Memory B cell (primary cell): Measurements from ENCODE around the gene COPE.

Source experiments
- ATAC-seq: fragments of 150-1000 bp; cut with Tn5 transposase; 2 replicates; pipeline ENCODE4 v1.10.0; 2021; ENCODE audit warnings: low read depth, mild to moderate bottlenecking, moderate library complexity
- DNase-seq, 2 donors: peaks; one replicate each; pipeline ENCODE4 v3.0.0; 2022; ENCODE audit warnings: low spot score in 2 of 2
- H3K27ac Mint-ChIP-seq: one replicate; pipeline ENCODE4 v1.8.0; 2022; ENCODE audit warnings: mild to moderate bottlenecking, moderate library complexity, mixed read lengths
- H3K27me3 Mint-ChIP-seq: one replicate; pipeline ENCODE4 v1.8.0; 2022; ENCODE audit warnings: mixed read lengths
- H3K36me3 Mint-ChIP-seq: one replicate; pipeline ENCODE4 v1.8.0; 2022; ENCODE audit warnings: mild to moderate bottlenecking, mixed read lengths
- H3K4me1 Mint-ChIP-seq: one replicate; pipeline ENCODE4 v1.8.0; 2022; ENCODE audit warnings: mixed read lengths
- H3K4me3 Mint-ChIP-seq: one replicate; pipeline ENCODE4 v1.8.0; 2022; ENCODE audit warnings: mild to moderate bottlenecking, moderate library complexity, mixed read lengths
- H3K9me3 Mint-ChIP-seq: one replicate; pipeline ENCODE4 v1.8.0; 2022; ENCODE audit warnings: mixed read lengths

The COPE gene

DNA sequence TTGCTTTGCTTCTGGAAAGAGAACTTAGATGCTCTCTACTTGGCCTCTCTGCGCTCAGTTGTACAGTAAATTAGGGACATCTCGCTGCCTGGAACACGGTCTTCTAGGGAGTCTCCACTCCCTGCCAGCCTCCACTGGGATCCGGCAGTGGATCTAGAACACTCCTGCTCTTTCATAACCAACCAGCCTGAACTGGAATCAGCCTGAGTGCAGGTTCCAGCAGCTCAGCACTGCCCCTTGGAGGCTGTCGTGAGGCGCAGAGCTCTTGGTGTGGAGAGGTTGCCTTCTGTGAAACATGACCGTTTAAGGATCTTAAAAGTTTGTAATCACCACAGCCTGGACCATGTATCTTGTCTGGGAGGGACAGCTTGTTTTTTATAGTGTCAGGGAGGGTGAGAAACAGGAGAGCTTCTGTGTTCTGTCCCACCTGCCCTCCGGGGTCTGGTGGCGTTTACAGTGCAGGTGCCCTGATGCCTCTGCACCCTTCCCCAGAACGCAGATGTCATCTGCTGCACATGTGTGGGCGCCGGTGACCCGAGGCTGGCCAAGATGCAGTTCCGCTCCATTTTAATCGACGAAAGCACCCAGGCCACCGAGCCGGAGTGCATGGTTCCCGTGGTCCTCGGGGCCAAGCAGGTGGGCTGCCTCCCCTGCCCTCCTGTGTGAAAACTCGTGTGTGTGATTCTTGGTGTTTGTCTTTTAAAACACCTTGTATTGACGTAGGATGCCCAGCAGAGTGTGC is 62.6 kb downstream of the COPE start:
- ATAC-seq (no peak), DNase-seq (no peak)
- Mint-ChIP-seq H3K27me3 (no peaks in the 10 kb centered on the region), H3K9me3 (no peaks in the 10 kb centered on the region), H3K4me1 (peaks cover 7% of the 10 kb centered on the region), H3K27ac (no peak overlapping the region), H3K36me3 (peaks cover 25% of the 10 kb centered on the region), H3K4me3 (no peak overlapping the region)

DNA sequence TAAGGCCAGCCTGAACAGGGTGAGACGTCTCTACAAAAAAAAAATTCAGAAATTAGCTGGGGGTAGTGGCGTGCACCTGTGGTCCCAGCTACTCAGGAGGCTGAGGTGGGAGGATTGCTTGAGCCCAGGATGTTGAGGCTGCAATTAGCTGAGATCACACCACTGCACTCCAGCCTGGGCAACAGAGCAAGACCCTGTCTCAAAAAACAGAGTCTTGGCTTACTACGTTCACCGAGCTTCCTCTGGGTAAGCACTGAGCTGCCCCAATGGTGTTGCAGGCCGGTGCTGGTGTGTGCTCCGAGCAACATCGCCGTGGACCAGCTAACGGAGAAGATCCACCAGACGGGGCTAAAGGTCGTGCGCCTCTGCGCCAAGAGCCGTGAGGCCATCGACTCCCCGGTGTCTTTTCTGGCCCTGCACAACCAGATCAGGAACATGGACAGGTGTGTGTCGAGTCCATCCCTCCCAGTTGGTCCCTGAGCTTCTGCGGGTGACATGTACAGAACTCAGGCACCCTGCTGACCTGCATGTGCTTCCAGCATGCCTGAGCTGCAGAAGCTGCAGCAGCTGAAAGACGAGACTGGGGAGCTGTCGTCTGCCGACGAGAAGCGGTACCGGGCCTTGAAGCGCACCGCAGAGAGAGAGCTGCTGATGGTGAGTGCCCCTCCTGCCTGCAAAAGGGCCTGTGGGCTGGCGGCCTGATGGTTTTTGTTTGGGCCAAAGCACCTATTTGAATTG is 63.4 kb downstream of the COPE start:
- no peaks in the 10 kb centered on the region for H3K9me3 Mint-ChIP-seq
- no peak overlapping the region for H3K27ac Mint-ChIP-seq
- no peaks in the 10 kb centered on the region for H3K27me3 Mint-ChIP-seq
- H3K36me3 Mint-ChIP-seq: peaks cover 19% of the 10 kb centered on the region
- H3K4me1 Mint-ChIP-seq: no peaks in the 10 kb centered on the region
- H3K4me3 Mint-ChIP-seq: no peak overlapping the region
- DNase-seq (no peak), ATAC-seq (no peak)

- no peak overlapping the region for H3K27ac Mint-ChIP-seq
Measured at GRCh38 chr19:18854982-18855381, 64.2 kb downstream of the COPE start.

DNA sequence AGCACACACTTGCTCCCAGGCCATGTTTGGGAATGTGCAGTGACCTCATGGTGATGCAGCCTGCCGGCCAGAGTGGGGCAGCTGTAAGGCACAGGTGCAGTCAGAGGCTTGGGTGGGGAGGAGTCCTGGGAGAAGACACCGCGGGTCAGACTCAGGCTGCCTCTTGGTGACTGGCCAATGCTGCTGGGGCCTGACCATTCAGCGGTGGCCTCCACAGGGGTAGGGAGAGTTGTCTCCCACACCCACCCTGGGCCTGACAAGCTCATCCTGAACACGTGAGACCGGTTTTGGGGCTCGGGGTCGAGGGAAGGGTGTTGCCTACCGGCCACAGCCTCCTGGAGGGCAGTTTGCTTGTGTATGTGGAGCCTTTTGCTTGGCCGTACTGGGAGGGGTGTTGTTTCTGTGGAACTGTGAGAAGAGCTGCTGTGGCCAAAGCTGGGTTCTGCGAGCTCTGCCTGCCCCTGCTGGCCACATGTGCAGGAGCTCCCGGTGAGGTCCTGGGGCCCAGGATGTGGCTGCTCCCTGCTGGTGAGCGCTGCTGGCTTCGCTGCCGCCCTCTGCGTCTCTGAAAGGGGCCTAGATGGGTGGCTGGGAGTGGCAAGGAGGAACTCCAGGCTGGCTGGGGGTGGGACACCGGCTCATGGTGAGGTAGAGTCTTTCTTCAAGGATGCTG is 65.3 kb downstream of the COPE start:
- DNase-seq: no peak
- Mint-ChIP-seq H3K36me3 (peaks cover 21% of the 10 kb centered on the region), H3K4me1 (peaks cover 12% of the 10 kb centered on the region), H3K27ac (no peak overlapping the region), H3K4me3 (no peak overlapping the region), H3K27me3 (no peaks in the 10 kb centered on the region), H3K9me3 (no peaks in the 10 kb centered on the region)
- ATAC-seq: no peak

More at GRCh38 chr19:18854982-18855381, 64.2 kb downstream of the COPE start:
- DNase-seq (no peak), ATAC-seq (no peak)
- Mint-ChIP-seq H3K9me3 (no peaks in the 10 kb centered on the region), H3K27me3 (no peaks in the 10 kb centered on the region), H3K36me3 (peaks cover 19% of the 10 kb centered on the region), H3K4me1 (peaks cover 4% of the 10 kb centered on the region), H3K4me3 (no peak overlapping the region)

DNA sequence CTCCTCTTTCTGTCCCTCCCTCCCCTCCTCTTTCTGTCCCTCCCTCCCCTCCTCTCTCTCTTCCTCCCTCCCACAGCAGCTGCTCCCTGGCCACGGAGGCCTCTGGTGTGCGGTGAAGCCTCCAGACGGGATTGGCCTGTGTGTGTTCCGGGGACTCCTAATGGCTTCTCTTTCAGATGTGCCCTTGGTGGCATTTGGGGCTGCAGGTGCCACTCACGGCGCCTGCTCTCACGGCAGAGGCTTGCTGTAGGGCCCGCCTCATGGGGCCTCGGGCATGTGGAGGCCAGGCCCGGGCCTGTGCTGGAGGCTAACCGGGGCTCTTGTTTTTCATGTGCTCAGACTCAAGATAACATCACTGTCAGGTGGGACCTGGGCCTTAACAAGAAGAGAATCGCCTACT is 66.5 kb downstream of the COPE start:
- ATAC-seq: no peak
- Mint-ChIP-seq H3K4me1 (peaks cover 16% of the 10 kb centered on the region), H3K4me3 (no peak overlapping the region), H3K9me3 (no peaks in the 10 kb centered on the region), H3K27ac (no peak overlapping the region), H3K36me3 (peaks cover 19% of the 10 kb centered on the region), H3K27me3 (no peaks in the 10 kb centered on the region)
- no peak for DNase-seq

DNA sequence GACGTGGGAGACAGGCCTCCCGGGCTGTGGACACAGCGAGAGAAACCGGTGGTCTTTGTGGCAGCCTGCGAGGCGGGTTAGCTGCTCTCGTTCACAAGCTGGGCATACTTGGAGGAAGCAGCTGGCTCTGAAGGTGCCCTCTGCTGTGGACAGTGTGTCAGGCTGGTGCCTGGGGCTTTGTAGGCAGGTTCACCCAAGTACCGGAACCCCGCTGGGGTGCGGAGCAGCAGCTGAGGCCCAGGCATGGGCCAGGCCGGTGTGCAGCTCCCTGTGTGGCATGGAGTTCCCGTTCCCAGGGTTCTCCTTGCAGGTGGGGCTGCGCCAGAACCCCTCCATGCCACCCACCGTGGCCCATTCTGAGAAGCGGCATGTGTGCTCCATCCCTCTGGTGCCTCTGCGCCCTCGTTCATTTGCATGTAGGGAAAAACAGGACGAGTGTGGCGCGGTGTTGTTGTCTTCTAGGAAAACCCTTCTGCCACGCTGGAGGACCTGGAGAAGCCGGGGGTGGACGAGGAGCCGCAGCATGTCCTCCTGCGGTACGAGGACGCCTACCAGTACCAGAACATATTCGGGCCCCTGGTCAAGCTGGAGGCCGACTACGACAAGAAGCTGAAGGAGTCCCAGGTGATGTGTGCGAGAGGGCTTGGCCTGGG is 67.4 kb downstream of the COPE start:
- Mint-ChIP-seq H3K4me3 (no peak overlapping the region), H3K4me1 (peaks cover 25% of the 10 kb centered on the region), H3K27me3 (no peaks in the 10 kb centered on the region), H3K36me3 (peaks cover 18% of the 10 kb centered on the region), H3K27ac (no peak overlapping the region), H3K9me3 (no peaks in the 10 kb centered on the region)
- no peak for ATAC-seq
- DNase-seq: no peak

- Mint-ChIP-seq H3K36me3 (peaks cover 19% of the 10 kb centered on the region), H3K9me3 (no peaks in the 10 kb centered on the region), H3K4me3 (peak overlapping the region; percentile 34), H3K27ac (peak overlapping the region; percentile 84), H3K4me1 (peaks cover 32% of the 10 kb centered on the region), H3K27me3 (no peaks in the 10 kb centered on the region)
- DNase-seq: no peak
- ATAC-seq: no peak
Measured at GRCh38 chr19:18850471-18851375, 68.5 kb downstream of the COPE start.

GRCh38 chr19:18849838-18850400 is 69.3 kb downstream of the COPE start:
- Mint-ChIP-seq H3K27me3 (no peaks in the 10 kb centered on the region), H3K4me1 (peaks cover 38% of the 10 kb centered on the region), H3K27ac (peak overlapping the region; percentile 84), H3K36me3 (peaks cover 17% of the 10 kb centered on the region), H3K4me3 (peak overlapping the region; percentile 64), H3K9me3 (no peaks in the 10 kb centered on the region)
- peak; percentile 42 for ATAC-seq
- DNase-seq: no peak
